Suppressor macrophage treated with lipopolysaccharide for 1 hour (primary cell): ENCODE results near the gene FXYD6.
A peak's percentile ranks its signal among the peaks of the same experiment; 100 is the strongest.
"Not testable (repeated sequence)": the region's sequence is repeated elsewhere in the genome, so short reads cannot be mapped to it uniquely, and the experiment has no call there.

Experiments
- DNase-seq, 3 donors: peaks; one replicate each; pipeline ENCODE4 v3.0.0-alpha.2; 2020 to 2022

The FXYD6 gene, protein sequence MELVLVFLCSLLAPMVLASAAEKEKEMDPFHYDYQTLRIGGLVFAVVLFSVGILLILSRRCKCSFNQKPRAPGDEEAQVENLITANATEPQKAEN

DNA sequence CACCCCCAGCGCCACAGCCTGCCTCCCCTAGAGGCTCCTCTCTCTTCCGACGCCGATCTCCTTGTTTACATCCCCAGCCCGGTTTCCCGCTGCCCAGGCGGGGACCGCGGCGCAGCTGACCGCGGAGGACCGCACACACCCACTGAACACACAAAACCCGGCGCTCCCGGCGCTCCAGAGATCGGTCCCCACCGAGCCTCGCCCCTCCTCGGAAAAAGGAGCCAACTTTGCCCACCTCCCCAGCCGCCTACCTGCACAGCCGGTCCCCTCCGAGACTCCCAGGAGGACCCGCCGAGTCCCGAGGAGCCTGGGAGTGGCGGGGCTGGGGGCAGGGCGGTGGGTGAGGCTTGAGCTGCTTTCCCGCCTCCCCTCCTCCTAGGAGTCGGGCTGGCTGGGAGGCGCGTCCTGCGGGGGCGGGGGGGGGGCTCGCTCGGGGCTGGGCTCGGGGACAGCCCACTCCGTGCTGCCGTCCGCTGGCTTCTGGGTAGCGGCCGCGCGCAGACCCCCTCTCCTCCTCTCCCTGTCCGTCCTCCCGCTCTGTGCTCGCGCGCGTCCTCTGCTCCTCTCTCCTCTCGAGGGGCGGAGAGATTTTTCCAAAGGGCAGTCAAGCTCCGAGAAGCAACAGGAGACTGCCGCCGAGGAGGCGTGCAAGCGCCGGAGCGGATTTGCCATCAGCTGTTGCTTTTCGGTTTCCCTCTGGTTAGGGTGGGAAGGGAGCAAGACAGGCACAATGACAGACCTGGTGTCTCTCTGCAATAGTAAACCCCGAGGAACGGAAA, at the start of gene FXYD6:
FXYD6 (minus strand) TSS at position 318 of the 779 bp plus-strand sequence. CDS start 33,882 bp downstream, outside the sequence.
- DNase-seq = peak; percentile 30 to 39 (median 32)

GRCh38 chr11:117926166-117926565, 49.7 kb upstream of the FXYD6 start:
- DNase-seq = not testable (repeated sequence)

GRCh38 chr11:117925198-117925925, 48.9 kb upstream of the FXYD6 start:
- no peak for DNase-seq

GRCh38 chr11:117924631-117925170, 48.2 kb upstream of the FXYD6 start:
- DNase-seq = no peak

- DNase-seq = peak; percentile 35 to 49 (median 40)
Observed at GRCh38 chr11:117923773-117924172, 47.3 kb upstream of the FXYD6 start.

DNA sequence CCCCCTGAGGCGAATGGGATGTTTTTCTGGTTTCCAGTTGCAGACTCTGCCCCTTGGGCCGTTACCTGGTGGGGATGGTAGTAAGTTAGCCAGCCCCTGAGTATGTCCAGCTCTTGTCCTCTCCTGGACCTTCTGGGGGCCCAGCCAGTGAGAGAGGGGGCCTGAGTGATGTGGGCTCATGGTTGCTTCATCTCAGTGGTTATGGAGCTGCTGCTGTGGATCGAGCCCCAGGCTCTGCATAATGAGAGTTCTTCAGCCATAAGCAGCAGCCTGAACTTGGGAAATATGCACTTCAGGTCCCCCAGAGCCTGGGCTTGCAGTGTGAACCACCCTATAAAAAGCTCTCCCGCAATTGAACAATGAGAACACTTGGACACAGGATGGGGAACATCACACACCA, 46.8 kb upstream of the FXYD6 start:
- no peak for DNase-seq

DNA sequence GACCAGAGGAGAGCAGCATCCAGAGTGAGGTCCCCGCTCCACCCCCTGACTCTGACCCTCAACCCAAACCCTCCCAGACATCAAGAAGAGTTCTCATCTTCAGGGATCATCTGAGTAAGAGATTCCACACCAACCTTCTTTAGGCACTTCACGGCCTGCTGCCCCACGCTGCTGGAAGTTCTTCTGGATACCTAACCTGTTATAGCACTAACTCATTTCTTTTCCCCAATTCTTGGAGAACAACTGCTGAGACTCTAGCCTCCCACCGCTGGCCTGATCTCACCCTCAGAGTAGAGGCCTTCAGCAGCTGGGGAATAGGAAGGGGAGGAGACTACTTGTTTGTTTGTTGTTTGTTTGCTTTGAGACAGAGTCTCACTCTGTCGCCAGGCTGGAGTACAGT, 45.4 kb upstream of the FXYD6 start:
- no peak for DNase-seq

DNA sequence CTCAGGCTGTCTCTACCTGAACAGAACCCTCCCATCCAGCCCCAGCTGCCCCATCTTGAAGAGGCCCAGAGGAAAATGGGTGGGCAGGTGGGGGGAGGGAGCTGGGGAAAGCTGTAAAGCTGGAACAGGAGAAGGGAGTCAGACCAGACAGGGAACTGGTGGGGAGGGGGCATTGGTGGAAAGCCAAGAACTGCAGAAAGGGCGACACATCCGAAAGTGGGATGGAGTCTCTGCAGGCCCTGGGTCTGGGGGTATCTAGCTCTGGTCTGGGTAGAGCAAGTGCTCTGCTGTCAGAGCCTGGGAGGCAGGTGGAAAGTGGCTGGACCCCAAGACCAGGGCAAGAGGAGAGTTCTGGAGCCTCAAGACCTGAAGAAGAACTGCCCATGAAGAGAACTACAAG, 45.0 kb upstream of the FXYD6 start:
- no peak for DNase-seq

GRCh38 chr11:117919781-117920221, 43.3 kb upstream of the FXYD6 start:
- DNase-seq = peak; percentile 62 to 79 (median 77)

GRCh38 chr11:117919341-117919740, 42.9 kb upstream of the FXYD6 start:
- peak in 1 of 3 donors; percentile 62 for DNase-seq

DNA sequence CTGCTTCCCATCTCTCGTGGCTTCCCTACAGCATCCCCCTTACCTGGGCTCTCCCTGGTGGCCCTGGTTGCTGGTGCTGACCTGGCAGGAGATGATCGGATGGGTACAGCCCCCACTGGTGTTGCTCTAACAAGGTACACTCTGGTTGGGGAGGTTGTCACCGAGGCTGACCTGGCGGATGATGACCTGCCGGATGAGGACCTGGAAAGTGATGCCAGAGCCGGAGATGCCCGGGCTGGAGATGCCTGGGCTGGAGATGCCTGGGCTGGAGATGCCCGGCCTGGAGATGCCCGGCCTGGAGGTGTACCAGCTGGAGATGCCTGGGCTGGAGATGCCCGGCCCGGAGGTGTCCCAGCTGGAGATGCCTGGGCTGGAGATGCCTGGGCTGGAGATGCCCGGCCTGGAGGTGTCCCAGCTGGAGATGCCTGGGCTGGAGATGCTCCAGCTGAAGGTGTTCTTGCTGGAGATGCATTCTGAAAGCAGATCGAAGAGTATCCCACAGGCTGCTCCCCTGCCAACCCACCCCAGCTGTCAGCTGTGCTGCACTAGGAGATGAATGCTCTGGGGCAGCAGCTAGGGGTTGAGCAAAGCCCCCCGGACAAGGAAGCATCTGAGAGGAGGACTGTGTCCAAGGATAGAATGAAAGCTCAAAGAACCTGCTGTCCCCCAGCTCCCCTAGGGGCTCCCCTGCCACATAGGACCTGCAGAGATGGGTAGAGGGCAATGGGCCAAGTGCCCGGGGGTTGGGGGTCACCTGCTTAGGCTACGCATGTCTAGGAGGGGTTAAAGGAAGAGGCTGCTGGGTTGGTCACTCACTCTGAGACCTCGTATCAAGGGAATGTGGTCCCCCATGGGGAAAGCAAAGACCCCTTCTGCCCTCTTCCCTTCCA, 42.2 kb upstream of the FXYD6 start:
- DNase-seq = no peak

DNA sequence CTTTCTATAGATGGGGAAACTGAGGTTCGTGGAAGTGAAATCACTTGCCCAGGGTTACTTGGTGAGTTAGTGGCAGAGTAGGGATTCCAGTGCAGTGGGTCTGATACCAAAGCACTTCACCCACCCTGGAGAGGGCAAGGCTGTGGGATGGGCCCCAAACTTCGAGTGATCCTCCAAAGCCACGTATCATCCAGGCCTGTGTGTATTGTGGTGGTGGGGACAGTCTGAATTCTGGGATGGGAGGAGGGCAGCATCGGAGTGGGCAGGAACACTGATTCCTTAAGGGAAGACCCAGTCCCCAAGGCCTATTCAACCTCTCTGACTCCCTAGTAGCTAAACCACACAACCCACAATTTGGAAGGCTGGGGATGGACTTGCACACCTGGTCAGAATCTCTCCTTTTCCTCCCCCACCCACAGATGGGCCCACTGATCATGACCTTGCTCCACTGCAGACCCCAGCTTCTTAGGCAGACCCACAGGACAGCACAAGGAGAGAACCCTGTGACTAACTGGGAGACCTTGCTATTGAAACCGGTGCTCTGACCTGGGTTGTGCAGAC, 41.2 kb upstream of the FXYD6 start:
- DNase-seq = no peak

- DNase-seq = no peak
Observed at GRCh38 chr11:117916956-117917355, 40.5 kb upstream of the FXYD6 start.

- DNase-seq = no peak
Observed at GRCh38 chr11:117915672-117916235, 39.3 kb upstream of the FXYD6 start.

GRCh38 chr11:117914991-117915618, 38.6 kb upstream of the FXYD6 start:
- DNase-seq = no peak

DNA sequence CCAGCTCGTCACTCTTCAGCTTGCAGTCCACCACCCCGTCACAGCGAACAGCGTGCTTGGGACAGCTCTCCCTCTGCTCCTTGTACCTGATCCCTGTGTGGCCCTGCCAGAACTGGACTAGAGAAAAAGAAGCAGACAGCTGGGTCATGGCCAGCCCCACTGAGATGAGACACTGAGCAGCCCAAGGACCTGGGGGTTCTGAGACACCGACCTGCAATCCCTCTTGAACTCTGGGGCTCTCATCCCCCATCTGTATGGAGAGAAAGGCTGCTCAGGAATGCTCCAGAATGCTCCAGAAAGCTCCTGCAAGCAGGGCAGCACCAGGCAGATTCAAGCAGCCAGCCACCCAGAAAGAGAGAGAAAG, 37.9 kb upstream of the FXYD6 start:
- DNase-seq = no peak

GRCh38 chr11:117913736-117914397, 37.4 kb upstream of the FXYD6 start:
- DNase-seq = no peak

- DNase-seq = no peak
Observed at GRCh38 chr11:117912497-117912896, 36.0 kb upstream of the FXYD6 start.

DNA sequence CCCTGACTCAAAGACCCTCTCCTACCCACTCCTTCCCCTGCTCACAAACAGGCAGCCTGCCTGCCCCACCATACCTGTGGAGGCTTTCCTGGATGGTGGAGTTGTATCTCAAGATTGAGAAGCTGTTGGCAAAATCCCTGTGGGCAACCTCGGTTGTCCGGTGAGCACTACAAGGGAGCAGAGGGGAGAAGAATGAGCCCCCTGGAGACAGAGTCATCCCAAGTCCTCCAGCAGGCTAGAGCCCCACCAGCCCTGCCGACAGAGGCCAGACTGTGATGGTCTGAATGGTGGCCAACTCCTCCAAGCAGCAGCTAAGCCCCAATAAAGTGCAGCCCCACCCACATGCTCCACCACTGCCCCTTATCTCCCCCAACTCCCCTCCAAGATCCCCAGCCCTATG, 35.2 kb upstream of the FXYD6 start:
- DNase-seq = no peak

- no peak for DNase-seq
Observed at GRCh38 chr11:117910941-117911655, 34.6 kb upstream of the FXYD6 start.
